HL-60/S4 treated with phorbol 12-myristate 13-acetate at 8.2 ng/mL for 4 days and 3 days (cell line): ENCODE measurements around the gene TADA2B.

Experiments used
- in situ Hi-C: fragments of 300-500 bp; cut with MboI; formaldehyde crosslinking; loops from 2 replicates; pipeline ENCODE4 v1.15.0; 2022; ENCODE audit warnings: low sequenced_read_pairs

TADA2B gene

DNA sequence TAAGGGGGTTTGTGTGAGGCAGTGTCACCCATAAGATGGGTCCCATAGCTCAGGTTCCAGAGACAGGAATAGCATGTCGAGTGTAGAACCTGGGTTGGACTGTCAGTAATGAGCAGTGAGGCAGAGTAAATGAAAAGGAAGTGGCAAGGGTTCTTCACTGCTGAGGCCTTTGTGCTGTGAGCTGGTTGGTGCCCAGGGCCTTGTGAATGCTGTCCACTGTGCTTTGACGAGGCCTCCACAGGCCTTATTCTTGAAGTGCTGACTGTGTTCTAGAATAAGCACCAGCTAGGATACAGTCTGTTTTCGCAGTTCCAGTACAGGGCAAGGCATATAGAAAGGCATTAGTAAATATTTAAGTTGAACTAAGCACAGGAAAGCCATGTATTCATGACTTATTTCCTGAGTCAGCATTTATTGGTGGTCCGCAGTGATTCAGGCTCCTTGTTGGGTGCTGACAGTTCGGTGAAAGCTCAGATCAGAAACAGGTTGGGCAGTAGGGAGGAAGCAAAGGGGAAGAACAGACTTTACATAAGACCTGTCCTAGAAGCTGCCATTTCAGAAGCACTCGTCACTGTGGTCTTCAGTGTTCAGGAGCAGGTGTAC lies 25.6 kb upstream of the TADA2B start:
- in situ Hi-C loops: no loop called here

DNA sequence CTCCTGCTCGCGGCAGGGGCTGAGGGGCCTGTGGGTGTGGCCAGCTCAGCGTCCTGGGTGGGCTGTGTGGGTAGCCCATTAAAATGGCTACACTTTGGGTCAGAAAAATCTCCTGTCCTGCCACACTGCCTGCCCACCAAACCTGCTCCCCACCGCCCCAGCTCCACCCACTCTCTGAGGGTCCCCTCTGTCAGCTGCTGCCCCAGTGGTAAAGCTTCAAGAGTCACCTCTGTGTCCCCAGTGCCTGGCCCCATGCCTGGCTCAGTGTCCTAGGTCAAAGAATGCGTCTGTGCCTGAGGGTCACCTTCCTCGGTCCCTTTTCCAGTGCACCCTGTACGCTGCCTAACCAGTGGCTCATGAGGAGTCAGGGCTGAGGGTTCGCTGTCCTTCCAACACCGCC lies 24.9 kb upstream of the TADA2B start:
- in situ Hi-C loops: no loop called here

DNA sequence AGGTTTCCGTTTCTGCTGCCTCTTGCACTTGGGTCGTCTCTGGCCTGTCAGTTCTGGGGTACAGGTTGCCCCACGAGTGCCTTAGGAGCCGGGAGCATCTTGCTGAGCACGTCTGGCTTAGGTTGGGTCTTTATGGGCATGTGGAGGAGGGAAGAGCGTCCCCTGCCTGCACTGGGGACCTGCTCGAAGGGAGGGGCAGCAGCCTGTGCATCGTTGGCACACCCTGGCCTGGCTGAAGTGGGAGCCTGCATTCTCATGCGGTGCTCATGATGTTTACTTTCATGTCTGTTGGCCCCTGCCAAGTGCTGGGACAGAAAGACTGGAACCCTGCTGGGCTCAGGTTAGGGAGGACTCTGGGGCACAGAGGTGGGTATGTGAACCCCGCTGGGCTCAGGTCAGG lies 23.8 kb upstream of the TADA2B start:
- in situ Hi-C loops: no loop called here

DNA sequence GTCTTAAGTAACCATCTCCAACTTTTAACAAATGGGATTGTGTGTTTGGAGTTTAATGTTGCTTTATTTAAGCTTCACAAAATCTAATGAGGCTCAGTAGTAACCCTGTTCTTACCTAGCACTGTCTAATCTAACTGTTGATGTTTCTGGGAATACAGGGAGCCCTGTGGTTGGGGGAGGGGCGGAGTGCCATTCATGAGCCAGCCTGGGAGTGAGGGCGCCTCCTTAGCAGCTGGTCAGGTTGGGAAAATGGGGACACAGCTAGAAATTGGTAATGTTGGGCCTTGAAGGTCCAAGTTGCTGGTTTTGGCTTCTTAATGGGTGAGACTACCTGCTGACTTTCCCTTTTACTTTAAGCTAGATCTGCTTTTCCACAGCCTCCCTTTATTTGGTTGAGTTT lies 22.9 kb upstream of the TADA2B start:
- in situ Hi-C loops: no loop called here

DNA sequence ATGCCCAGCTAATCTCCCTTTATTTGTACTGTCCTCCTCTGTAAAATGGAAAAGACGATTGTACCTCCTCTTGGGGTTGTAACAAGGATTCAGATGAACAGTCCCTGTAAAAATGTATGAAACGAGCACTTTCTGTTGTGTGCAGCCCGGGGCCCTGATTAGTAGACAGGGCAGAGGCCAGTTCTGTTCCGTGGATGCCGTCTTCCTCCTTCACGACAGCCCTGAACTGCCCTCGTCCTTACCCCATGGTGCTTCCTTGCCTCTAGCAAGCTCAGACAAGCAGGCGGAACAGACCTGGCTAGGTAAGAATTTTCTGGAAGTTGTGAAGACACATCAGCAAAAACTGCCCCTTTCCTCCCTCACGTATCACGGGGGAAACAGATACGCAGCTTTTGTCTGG lies 22.3 kb upstream of the TADA2B start:
- in situ Hi-C loops: no loop called here

- in situ Hi-C loops: no loop called here
Observed at GRCh38 chr4:7021355-7021754, 21.8 kb upstream of the TADA2B start.

- in situ Hi-C loops: no loop called here
Observed at GRCh38 chr4:7021930-7022664, 21.1 kb upstream of the TADA2B start.

- in situ Hi-C loops: no loop called here
Observed at GRCh38 chr4:7023486-7023885, 19.7 kb upstream of the TADA2B start.

DNA sequence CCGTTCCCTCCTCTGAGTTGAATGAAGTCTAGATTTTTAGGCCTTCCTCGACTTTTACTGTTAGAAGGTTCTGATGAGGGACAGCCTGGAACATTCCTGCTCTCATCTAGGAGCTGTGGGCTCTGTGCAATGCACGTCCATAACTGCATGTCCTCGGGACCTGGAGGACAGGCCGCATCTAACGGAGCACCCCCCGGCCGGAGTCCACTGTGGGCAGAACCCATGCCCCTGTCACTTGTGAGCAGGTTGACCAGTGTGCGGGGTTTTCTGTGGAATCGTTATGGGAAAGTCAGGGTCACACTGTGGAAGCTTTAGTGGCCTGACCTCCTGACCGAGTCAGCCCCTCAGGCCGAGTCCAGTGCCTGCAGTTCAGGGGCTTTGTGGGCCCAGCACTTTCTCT lies 19.3 kb upstream of the TADA2B start:
- in situ Hi-C loops: no loop called here

- in situ Hi-C loops: no loop called here
Observed at GRCh38 chr4:7024336-7024890, 18.8 kb upstream of the TADA2B start.

DNA sequence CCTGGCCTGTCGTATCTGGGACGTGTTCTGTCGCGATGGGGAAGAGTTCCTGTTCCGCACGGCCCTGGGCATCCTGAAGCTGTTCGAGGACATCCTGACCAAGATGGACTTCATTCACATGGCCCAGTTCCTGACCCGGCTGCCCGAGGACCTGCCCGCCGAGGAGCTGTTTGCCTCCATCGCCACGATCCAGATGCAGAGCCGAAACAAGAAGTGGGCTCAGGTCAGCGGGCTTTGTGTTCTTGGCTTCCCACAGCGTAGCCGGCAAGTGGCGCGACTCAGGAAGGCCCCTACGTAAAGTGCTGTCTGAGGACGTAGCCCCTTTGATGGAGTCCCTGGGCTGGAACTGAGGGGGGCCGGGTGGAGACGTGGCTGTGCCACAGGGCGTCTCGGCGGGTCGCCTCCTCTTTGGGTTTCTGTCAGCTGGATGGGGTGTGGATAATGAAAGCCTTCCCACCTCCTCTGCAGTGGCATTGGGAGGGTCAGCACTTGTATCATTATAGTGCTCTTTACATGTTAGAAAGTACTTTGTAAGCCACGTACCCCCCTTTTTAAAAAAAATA lies 18.1 kb upstream of the TADA2B start:
- in situ Hi-C loops: no loop called here

GRCh38 chr4:7026107-7026506 lies 17.1 kb upstream of the TADA2B start:
- in situ Hi-C loops: no loop called here

GRCh38 chr4:7027284-7027683 lies 15.9 kb upstream of the TADA2B start:
- in situ Hi-C loops: no loop called here

DNA sequence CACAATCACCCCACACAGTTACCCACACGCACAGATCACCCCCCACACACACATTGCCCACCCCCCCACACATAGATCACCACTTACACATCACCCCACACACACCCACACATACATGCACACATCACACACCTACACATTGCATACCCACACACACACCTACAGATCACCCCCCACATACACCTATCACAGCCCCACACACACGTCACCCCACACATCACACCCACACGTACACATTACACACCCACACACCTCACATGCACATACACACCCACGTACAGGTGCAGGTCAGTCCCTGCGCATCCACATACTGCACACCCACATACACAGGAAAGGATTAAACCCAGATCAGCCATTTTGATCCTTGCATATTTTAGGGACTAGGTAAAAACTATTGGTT lies 15.3 kb upstream of the TADA2B start:
- in situ Hi-C loops: no loop called here

GRCh38 chr4:7029212-7029611 lies 14.0 kb upstream of the TADA2B start:
- in situ Hi-C loops: no loop called here

GRCh38 chr4:7029921-7030320 lies 13.3 kb upstream of the TADA2B start:
- in situ Hi-C loops: no loop called here

GRCh38 chr4:7030856-7031255 lies 12.3 kb upstream of the TADA2B start:
- in situ Hi-C loops: no loop called here

- in situ Hi-C loops: no loop called here
Observed at GRCh38 chr4:7031558-7032449, 11.4 kb upstream of the TADA2B start.

DNA sequence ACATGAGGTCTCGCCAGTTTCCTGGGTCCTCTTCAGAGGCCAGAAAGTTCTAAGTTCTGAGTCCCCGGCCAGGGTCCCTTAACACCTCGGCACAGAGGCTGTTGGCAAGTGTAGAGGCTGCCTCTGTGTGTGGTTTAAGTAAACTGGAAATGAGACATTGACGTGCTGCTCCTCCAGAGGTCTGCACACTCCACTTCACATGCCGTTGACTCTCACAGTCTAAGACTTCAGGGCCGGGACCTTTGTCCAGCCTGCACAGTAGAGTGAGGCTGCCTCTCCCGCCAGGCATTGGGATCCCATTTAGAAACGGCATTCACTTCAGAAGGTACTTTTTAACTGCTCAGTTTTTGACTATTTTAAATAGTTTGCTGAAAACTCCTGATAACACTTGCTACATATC lies 10.6 kb upstream of the TADA2B start:
- in situ Hi-C loops: no loop called here

DNA sequence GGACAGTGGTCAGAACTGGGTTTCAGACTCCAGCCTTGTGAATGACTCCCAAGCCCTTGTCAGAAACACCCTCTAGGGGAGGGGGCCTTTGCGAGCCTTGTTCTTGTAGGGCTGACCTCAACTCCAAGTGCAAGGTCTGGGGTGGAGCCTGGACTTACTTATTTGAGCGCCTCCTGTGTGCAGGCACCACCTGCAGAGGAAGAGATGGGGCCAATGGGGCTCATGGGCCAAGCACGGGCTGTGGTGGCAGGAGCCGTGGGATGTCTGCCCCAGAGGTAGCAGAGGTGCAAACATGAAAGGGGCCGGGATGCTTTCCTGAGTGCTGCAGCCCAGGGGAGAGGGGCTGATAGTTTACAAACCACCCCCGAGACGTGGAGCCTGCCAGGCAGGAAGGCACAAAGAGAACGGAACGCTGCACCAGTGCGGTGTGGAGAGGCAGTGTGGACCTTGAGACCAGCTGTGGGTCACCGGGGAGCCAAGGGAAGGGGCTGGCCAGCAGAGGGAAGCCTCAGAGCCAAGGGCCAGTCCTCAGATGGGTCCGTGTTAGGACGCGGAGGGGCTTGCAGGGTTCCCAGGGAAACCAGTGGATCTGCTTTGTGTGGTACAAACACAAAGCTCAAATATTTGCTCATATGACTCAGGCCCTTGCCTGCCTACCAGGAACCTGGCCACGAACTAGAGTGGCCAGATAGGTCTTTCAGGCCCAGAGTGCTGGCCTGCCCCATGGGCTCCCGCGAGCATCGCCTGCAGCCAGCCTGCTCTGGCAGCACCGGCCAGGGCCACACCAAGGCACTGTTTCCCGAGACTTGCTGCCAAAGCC lies 8.7 kb upstream of the TADA2B start:
- in situ Hi-C loops: no loop called here
